NCI-H226 (cell line): ENCODE measurements around the gene REG4.

ENCODE experiments used
- DNase-seq: peaks from one replicate; pipeline ENCODE4 v3.0.0-alpha.2; 2015

REG4 gene

DNA sequence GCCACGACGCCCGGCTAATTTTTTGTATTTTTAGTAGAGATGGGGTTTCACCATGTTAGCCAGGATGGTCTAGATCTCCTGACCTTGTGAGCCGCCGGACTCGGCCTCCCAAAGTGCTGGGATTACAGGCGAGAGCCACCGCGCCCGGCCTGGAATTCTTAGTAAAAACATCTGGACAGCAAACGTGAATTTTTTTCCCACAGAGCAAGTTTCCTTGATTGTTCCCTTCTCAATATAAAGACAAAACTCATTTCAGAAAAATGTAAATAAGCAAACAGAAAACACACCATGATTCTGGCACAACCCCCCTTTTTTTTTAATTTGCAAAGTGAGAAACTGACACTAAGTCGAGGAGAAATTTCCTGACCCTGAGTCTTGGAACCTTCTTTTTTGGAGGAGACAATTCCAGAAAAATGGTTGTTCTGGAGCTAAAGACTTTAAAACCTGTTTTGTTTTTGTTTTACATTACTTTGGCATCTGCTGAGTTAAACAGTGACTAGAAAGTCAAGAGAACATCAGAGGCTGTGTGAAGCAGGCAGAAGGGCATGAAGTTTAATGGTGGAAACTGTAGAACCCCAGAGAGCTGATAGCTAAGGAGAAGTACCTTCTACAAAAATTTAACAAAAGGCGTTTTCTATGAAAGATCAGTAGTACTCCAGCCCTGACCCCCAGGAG lies 32.2 kb downstream of the REG4 start:
- no peak for DNase-seq

DNA sequence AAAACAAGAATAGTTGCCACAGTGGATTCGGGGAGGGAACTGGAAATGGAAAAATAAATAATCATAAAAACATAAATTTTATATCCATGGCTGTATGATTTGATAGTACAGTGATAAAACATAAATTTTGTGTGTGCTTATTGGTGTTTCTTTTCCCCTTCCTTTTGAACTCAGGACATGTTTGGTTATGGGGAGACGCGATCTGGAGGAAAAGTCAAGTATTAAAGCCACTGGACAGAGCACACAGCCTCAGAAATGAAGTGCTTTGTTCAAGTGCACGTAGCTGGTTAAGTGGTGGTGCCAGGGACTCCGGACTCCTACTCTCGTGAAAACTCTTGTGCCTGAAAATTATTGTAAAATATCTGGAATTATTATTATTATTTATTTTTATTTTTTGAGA lies 32.9 kb downstream of the REG4 start:
- DNase-seq: no peak

DNA sequence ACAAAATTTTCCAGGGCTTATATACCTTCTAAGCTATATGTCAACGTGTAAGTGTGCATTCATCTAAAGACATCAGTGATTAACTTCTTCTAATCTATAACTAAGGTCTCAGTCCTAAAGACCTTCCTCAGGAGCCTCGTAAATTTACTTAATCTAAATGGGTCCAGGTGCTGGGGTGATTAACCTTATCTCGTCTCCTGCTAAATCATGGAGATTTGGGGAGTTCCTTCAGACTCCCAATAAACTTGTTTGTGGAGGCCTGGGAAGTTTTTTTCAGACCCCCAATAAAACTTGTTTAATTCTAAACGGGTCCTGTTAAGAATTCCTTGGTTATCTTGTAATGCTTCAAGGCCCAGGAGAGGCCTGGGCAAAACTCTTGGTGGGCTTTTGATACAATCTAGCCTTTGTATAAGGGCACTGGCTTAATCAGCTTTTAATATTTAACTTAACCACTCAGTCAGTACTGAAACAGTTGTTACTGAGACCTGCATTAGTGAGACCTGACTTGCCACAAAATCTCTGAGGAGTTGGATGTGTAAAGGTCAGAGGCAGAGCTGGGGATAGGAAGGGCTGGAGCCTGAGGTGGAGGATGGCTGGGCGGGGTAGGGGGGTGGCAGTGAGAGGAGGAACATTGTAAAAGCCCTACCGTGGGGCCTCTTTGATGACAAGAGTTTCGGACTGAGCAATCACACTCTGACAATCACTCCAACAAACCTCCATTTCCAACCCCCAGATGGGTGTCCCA lies 36.3 kb downstream of the REG4 start:
- DNase-seq: no peak

GRCh38 chr1:119773711-119774241 lies 37.5 kb downstream of the REG4 start:
- no peak for DNase-seq

- DNase-seq: no peak
Measured at GRCh38 chr1:119772298-119772697, 39.0 kb downstream of the REG4 start.

GRCh38 chr1:119771770-119772169 lies 39.5 kb downstream of the REG4 start:
- DNase-seq: no peak

- DNase-seq: no peak
Measured at GRCh38 chr1:119771016-119771415, 40.2 kb downstream of the REG4 start.

DNA sequence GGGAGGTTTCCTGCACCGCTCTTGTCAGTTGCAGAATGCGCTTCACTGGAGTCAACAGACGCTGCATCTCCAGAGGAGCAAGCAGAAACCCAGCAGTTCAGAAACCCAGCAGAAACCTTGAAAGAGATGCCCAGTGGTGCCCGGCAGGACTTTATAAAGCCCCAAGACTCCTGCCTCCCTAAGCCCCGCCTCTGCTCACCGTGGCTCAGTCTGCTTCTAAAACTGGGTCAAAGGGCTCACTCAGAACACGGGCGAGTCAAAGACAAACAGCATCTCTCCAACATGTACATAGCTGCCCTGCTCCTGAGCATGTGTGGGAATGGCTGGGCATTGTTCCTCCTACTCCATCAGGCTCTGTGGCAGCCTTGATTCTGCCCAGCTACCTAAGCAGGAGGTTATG lies 42.5 kb downstream of the REG4 start, which contains the start of gene HMGCS2:
HMGCS2 (minus strand) TSS at position 128 of the 400 bp plus-strand sequence; CDS start at position 67, 61 bp downstream.
- no peak for DNase-seq

- DNase-seq: no peak
Measured at GRCh38 chr1:119767486-119767885, 43.8 kb downstream of the REG4 start.

GRCh38 chr1:119766374-119766794 lies 44.9 kb downstream of the REG4 start:
- DNase-seq: no peak

- DNase-seq: no peak
Measured at GRCh38 chr1:119764220-119764619, 47.0 kb downstream of the REG4 start.

DNA sequence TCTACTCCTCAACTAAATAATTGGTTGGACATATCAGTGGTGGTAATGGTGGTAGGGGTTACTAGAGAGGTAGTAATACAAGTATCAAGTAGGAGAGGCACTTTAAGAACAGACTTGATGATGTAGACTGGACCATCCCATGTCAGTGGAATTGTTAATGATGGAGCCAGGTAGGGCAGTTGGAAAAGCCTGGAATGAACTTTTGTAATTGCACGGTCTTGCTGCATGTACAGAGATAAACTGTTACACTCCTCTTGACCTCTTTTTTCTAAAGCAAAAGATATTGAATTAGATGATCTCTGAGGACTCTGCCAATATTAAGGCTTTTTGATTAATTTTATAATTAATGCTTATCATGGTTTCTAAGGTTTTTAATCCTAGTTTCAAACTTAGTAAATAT lies 48.3 kb downstream of the REG4 start:
- no peak for DNase-seq

GRCh38 chr1:119762409-119762808 lies 48.9 kb downstream of the REG4 start:
- DNase-seq: no peak

DNA sequence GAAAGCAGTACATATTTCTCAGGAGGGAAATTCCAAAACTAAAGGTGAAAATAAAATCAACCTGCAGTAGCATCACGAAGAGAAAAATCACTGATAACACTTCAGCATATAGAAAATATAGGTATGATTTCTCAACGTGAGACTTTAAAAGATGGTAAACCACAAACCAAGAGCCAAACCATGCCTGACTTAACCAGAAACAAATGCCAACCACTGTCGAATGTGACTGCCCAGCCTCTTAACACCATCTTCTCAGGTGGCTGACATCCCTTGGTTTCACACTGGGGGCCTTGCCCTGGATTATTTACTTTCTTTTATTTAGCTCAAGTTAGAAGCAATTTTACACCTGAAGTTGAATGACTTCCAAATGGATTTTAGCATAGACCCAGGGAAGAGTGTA lies 52.7 kb downstream of the REG4 start:
- no peak for DNase-seq

DNA sequence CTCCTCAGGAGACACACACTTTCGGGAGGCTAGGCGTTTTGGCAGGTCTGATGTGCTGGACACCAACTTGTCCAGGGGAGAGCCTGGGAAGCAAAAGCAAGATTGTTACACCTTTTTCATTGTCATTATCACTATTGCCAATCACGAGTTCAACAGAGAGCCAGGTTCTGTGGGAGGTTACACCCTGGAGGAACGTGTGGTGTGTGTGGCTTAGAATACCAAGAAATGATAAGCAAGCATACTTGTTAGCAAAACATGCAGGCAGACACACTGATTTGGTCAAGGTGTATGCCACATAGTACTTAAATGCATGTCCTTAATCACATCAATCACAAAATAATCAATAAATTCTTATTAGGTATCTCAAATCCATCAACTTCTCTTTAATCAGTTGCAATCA lies 58.7 kb downstream of the REG4 start:
- DNase-seq: no peak

DNA sequence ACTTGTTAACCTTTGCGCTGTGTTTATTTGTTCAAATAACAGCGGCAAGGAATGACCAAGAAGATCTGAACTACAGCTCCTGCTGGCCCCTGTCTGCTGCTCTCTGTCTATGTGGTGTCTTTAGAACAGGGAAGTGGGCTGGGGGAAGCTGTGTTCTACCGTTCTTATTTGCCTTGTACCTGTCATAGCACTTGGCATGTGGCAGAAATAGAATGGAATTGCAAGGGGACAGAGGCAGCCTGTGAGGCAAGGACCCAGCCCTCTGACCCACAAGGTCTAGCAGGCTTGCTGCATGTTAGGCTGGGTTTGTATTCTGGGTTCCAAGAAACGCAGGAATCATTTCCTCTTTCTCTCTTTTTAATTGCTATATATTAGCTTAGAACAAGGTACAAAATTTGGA lies 63.2 kb downstream of the REG4 start:
- no peak for DNase-seq

GRCh38 chr1:119747451-119747850 lies 63.8 kb downstream of the REG4 start:
- no peak for DNase-seq

DNA sequence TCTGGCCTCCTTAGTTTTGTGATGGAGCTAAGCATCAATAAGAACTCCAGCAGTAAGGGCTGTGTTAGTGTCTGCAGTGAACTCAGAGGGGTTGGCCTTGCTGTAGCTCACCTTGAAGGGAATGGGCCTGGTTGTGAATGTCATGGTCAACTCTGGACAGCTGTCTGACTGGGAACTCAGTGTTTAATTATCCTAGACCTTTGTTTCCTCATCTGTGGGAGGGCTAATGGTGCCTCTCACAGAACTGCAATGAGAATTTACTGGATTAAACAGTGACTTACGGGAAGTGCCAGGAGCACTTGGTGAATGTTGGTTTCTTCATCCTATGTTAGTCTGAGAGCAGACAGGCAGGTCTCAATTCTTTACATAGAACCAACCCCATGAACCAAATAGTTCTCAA lies 66.2 kb downstream of the REG4 start:
- no peak for DNase-seq

GRCh38 chr1:119744598-119744942 lies 66.7 kb downstream of the REG4 start:
- DNase-seq: no peak
